AG10803 (cell line): ENCODE data around the gene DTD1.

Experiments used
- DNase-seq: peaks from one replicate; pipeline ENCODE4 v3.0.0; 2010; ENCODE audit warnings: low read depth
- H3K4me3 ChIP-seq: 2 replicates; pipeline ENCODE4 v1.5.1; 2011; ENCODE audit warnings: mild to moderate bottlenecking, low read length, control low read depth
- TF ChIP-seq, protein P1 (sequence below): conservative IDR thresholded peaks from 2 replicates; pipeline ENCODE4 v1.5.1; 2011; ENCODE audit warnings: mild to moderate bottlenecking, low read length, control low read depth, inconsistent platforms

DTD1 gene

GRCh38 chr20:18613553-18613952 is 25.7 kb downstream of the DTD1 start:
- TF ChIP-seq, protein P1, sequence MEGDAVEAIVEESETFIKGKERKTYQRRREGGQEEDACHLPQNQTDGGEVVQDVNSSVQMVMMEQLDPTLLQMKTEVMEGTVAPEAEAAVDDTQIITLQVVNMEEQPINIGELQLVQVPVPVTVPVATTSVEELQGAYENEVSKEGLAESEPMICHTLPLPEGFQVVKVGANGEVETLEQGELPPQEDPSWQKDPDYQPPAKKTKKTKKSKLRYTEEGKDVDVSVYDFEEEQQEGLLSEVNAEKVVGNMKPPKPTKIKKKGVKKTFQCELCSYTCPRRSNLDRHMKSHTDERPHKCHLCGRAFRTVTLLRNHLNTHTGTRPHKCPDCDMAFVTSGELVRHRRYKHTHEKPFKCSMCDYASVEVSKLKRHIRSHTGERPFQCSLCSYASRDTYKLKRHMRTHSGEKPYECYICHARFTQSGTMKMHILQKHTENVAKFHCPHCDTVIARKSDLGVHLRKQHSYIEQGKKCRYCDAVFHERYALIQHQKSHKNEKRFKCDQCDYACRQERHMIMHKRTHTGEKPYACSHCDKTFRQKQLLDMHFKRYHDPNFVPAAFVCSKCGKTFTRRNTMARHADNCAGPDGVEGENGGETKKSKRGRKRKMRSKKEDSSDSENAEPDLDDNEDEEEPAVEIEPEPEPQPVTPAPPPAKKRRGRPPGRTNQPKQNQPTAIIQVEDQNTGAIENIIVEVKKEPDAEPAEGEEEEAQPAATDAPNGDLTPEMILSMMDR = no peak
- no peak overlapping the region for H3K4me3 ChIP-seq
- no peak for DNase-seq

GRCh38 chr20:18614244-18614643 is 26.4 kb downstream of the DTD1 start:
- DNase-seq = no peak
- TF ChIP-seq, protein P1 = no peak
- H3K4me3 ChIP-seq = no peak overlapping the region

DNA sequence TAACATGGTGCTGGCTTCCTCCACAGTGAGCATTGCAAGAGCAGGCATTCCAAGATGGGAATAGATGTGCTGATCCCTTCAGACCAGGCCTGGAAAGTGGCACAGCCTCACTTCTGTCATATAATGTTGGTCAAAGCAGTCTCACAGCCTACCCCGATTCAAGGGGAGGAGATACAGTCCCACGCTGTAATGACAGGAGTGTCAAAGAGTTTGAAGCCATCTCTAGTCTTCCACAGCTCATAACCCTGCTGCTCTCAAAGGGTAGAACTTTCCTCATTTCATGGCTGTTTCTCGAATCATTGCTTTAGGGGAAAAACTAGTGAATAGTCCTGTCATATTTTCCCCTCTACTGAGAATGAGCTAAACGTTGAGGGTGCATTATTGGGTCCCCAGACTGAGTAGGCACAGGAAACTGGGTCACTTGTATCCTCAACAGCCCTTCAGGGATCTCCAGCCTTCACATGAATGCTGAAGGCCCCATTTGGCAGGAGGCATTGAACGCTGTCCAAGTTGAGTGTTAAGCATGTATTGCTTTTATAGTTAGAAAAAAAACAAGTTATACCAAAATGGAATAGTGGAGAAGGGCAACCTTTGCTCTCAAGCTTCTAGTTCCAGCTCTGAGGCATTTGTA is 27.3 kb downstream of the DTD1 start:
- no peak for DNase-seq
- TF ChIP-seq, protein P1 = no peak
- H3K4me3 ChIP-seq = no peak overlapping the region

- TF ChIP-seq, protein P1 = no peak
- no peak for DNase-seq
- H3K4me3 ChIP-seq = no peak overlapping the region
These were observed 33.1 kb downstream of the DTD1 start for GRCh38 chr20:18621004-18621403.

- TF ChIP-seq, protein P1 = no peak
- DNase-seq = no peak
- H3K4me3 ChIP-seq = no peak overlapping the region
These were observed 35.5 kb downstream of the DTD1 start for GRCh38 chr20:18623156-18623910.

DNA sequence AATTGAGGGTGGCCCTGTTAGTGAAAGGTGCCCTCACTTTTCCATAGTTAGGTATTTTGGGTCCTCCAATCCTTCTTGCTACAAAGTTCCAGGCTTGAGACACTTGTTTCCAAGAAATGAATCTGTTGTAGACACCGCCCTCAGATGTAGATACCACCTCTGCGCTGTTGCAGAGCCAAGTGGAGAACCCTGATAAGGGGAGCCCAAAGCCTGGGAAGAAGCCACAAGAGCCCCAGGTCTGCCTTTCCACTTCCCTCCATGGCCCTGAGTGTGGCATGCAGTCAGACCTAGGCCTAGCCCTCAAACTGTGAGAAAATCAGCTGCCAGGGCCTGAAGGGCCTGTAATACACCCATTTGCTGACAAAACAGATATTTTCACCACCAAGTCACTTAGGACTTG is 37.1 kb downstream of the DTD1 start:
- no peak overlapping the region for H3K4me3 ChIP-seq
- TF ChIP-seq, protein P1 = no peak
- DNase-seq = no peak
